ENCODE results near the gene DOCK2.
A peak's percentile ranks its signal among the peaks of the same experiment; 100 is the strongest.

DOCK2 gene

GRCh38 chr5:169939731-169940130 lies 302.7 kb downstream of the DOCK2 start:
- no peak for DNase-seq (ENCODE audit: low spot score)
- in situ Hi-C loops (cut with MboI; ENCODE audit: low sequenced_read_pairs, unreplicated experiment), result no loop called here
- no peak for TF ChIP-seq CTCF (IDR thresholded peaks at IDR 0.05; ENCODE audit: borderline replicate concordance, control extremely low read depth, extremely low read depth, insufficient read depth, missing control alignments)

GRCh38 chr5:169941542-169941941 lies 304.5 kb downstream of the DOCK2 start:
- in situ Hi-C loops (cut with MboI; ENCODE audit: low sequenced_read_pairs, unreplicated experiment), result no loop called here
- TF ChIP-seq CTCF (IDR thresholded peaks at IDR 0.05; ENCODE audit: borderline replicate concordance, control extremely low read depth, extremely low read depth, insufficient read depth, missing control alignments), result no peak

GRCh38 chr5:169942181-169942580 lies 305.1 kb downstream of the DOCK2 start:
- in situ Hi-C loops (cut with MboI; ENCODE audit: low sequenced_read_pairs, unreplicated experiment), result no loop called here
- no peak for TF ChIP-seq CTCF (IDR thresholded peaks at IDR 0.05; ENCODE audit: borderline replicate concordance, control extremely low read depth, extremely low read depth, insufficient read depth, missing control alignments)
- DNase-seq (ENCODE audit: low spot score), result no peak

More at GRCh38 chr5:169941542-169941941, 304.5 kb downstream of the DOCK2 start:
- no peak for DNase-seq (ENCODE audit: low spot score)

- in situ Hi-C loops (cut with MboI; ENCODE audit: low sequenced_read_pairs, unreplicated experiment), result no loop called here
- DNase-seq (ENCODE audit: low spot score), result no peak
- no peak for TF ChIP-seq CTCF (IDR thresholded peaks at IDR 0.05; ENCODE audit: borderline replicate concordance, control extremely low read depth, extremely low read depth, insufficient read depth, missing control alignments)
Observed at GRCh38 chr5:169943026-169943425, 306.0 kb downstream of the DOCK2 start.

- DNase-seq (ENCODE audit: low spot score), result no peak
- no peak for TF ChIP-seq CTCF (IDR thresholded peaks at IDR 0.05; ENCODE audit: borderline replicate concordance, control extremely low read depth, extremely low read depth, insufficient read depth, missing control alignments)
- in situ Hi-C loops (cut with MboI; ENCODE audit: low sequenced_read_pairs, unreplicated experiment), result no loop called here
Observed at GRCh38 chr5:169944115-169944514, 307.0 kb downstream of the DOCK2 start.

- no peak for TF ChIP-seq CTCF (IDR thresholded peaks at IDR 0.05; ENCODE audit: borderline replicate concordance, control extremely low read depth, extremely low read depth, insufficient read depth, missing control alignments)
- in situ Hi-C loops (cut with MboI; ENCODE audit: low sequenced_read_pairs, unreplicated experiment), result no loop called here
- DNase-seq (ENCODE audit: low spot score), result peak; percentile 29
Observed at GRCh38 chr5:169944922-169945680, 308.0 kb downstream of the DOCK2 start.

Data from GM13976 (cell line).